Glutamatergic neuron (in vitro differentiated cells): ENCODE results near the gene CEP70. TPM values are rescaled to one million over a fixed set of nuclear protein-coding genes. Genes with fewer than 3 reads are reported as not detected.
"Not testable (repeated sequence)": the region's sequence is repeated elsewhere in the genome, so short reads cannot be mapped to it uniquely, and the experiment has no call there.

Experiments used
- DNase-seq: peaks from one replicate; pipeline ENCODE4 v3.0.0; 2022
- H3K27ac Mint-ChIP-seq: one replicate; pipeline ENCODE4 v1.8.0; 2020; ENCODE audit warnings: mild to moderate bottlenecking, mixed read lengths, inconsistent platforms; ENCODE audit not compliant: unreplicated experiment
- H3K27me3 Mint-ChIP-seq: one replicate; pipeline ENCODE4 v1.8.0; 2020; ENCODE audit warnings: mild to moderate bottlenecking, moderate library complexity, mixed read lengths, inconsistent platforms; ENCODE audit not compliant: unreplicated experiment
- H3K36me3 Mint-ChIP-seq: one replicate; pipeline ENCODE4 v1.8.0; 2020; ENCODE audit warnings: mild to moderate bottlenecking, mixed read lengths, inconsistent platforms; ENCODE audit not compliant: unreplicated experiment
- H3K4me1 Mint-ChIP-seq: one replicate; pipeline ENCODE4 v1.8.0; 2020; ENCODE audit warnings: mild to moderate bottlenecking, low read depth, mixed read lengths, inconsistent platforms; ENCODE audit not compliant: unreplicated experiment
- H3K4me3 Mint-ChIP-seq: one replicate; pipeline ENCODE4 v1.8.0; 2020; ENCODE audit warnings: mild to moderate bottlenecking, mixed read lengths, inconsistent platforms; ENCODE audit not compliant: unreplicated experiment
- H3K9me3 Mint-ChIP-seq: one replicate; pipeline ENCODE4 v1.8.0; 2020; ENCODE audit warnings: mild to moderate bottlenecking, moderate library complexity, mixed read lengths, inconsistent platforms; ENCODE audit not compliant: unreplicated experiment
- total RNA-seq: library from RNA; stranded (reverse); fragmentation: NEBNext Ultra II Directional; extraction: Animal tissue kit (Norgen Biotek cat#: 25700); gene quantifications from one replicate; pipeline ENCODE4 v1.2.1, GENCODE V29; 2021; ENCODE audit not compliant: unreplicated experiment
- TF ChIP-seq, protein P1 (sequence below): fragments of 200-600 bp; sonication (generic); IDR thresholded peaks from one replicate; pipeline ENCODE4 v1.5.0; 2021; ENCODE audit not compliant: partially characterized antibody, unreplicated experiment

Gene CEP70
- total RNA-seq, 1 donor from 2014 or later, result 15.7 TPM

GRCh38 chr3:138609898-138610266, 15.8 kb upstream of the CEP70 start:
- Mint-ChIP-seq H3K27ac (no peak overlapping the region), H3K36me3 (peaks cover 4% of the 10 kb centered on the region), H3K27me3 (peaks cover 9% of the 10 kb centered on the region), H3K4me1 (peaks cover 13% of the 10 kb centered on the region), H3K4me3 (peak overlapping the region; percentile 90), H3K9me3 (peaks cover 9% of the 10 kb centered on the region)
- DNase-seq, result no peak
- TF ChIP-seq, protein P1, sequence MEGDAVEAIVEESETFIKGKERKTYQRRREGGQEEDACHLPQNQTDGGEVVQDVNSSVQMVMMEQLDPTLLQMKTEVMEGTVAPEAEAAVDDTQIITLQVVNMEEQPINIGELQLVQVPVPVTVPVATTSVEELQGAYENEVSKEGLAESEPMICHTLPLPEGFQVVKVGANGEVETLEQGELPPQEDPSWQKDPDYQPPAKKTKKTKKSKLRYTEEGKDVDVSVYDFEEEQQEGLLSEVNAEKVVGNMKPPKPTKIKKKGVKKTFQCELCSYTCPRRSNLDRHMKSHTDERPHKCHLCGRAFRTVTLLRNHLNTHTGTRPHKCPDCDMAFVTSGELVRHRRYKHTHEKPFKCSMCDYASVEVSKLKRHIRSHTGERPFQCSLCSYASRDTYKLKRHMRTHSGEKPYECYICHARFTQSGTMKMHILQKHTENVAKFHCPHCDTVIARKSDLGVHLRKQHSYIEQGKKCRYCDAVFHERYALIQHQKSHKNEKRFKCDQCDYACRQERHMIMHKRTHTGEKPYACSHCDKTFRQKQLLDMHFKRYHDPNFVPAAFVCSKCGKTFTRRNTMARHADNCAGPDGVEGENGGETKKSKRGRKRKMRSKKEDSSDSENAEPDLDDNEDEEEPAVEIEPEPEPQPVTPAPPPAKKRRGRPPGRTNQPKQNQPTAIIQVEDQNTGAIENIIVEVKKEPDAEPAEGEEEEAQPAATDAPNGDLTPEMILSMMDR, result no peak

GRCh38 chr3:138608322-138609135, 14.5 kb upstream of the CEP70 start, which contains the start of gene FAIM:
Gene FAIM (plus strand): TSS chr3:138608771. CDS start chr3:138619727, 10,956 bp downstream.
- peaks cover 13% of the 10 kb centered on the region for H3K4me1 Mint-ChIP-seq

GRCh38 chr3:138604106-138604595, 10.1 kb upstream of the CEP70 start:
- not testable (repeated sequence) for H3K27me3 Mint-ChIP-seq, H3K9me3 Mint-ChIP-seq, DNase-seq, H3K4me3 Mint-ChIP-seq, H3K4me1 Mint-ChIP-seq, H3K27ac Mint-ChIP-seq
- H3K36me3 Mint-ChIP-seq, result peaks cover 16% of the 10 kb centered on the region

More at GRCh38 chr3:138608322-138609135, 14.5 kb upstream of the CEP70 start, which contains the start of gene FAIM:
- Mint-ChIP-seq H3K9me3 (peaks cover 9% of the 10 kb centered on the region), H3K4me3 (peak within 1 kb of the TSS; percentile 90), H3K36me3 (peaks cover 9% of the 10 kb centered on the region), H3K27me3 (peaks cover 9% of the 10 kb centered on the region), H3K27ac (peak within 1 kb of the TSS; percentile 90)
- TF ChIP-seq, protein P1, result no peak
- DNase-seq, result peak; percentile 84

- not testable (repeated sequence) for H3K4me3 Mint-ChIP-seq, H3K9me3 Mint-ChIP-seq, H3K4me1 Mint-ChIP-seq, H3K27me3 Mint-ChIP-seq, H3K27ac Mint-ChIP-seq, DNase-seq
- peaks cover 12% of the 10 kb centered on the region for H3K36me3 Mint-ChIP-seq
These were observed 7.6 kb upstream of the CEP70 start for GRCh38 chr3:138601661-138602060.

DNA sequence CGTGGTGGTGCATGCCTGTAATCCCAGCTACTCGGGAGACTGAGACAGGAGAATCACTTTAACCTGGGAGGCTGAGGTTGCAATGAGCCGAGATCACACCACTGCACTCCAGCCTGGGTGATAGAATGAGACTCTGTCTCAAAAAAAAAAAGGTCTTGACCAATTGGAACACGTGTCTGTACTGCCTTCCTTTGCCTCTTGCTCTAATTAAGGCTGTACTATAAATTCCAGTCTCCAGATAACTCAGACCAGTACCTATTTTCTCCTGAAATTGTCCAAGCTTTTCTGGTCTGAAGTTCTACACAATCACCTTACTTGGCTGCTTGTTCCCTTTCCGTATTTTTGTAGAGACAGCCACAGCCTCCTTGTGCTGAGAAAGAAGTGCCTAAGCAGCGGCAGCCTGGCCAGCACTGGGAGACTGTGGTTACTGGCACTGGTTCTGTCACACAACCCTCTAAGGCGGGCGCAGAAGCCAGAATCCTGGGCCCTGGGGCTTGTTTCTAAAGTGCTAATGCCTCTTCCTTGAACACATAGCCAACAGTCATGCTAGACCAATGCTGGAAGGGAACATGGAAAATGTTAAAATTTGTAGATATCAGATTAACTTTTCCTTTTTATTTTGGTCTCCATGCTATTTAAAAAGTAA, 6.2 kb upstream of the CEP70 start:
- Mint-ChIP-seq H3K9me3 (peaks cover 2% of the 10 kb centered on the region), H3K4me3 (no peak overlapping the region), H3K27ac (no peak overlapping the region), H3K36me3 (peaks cover 11% of the 10 kb centered on the region), H3K4me1 (no peaks in the 10 kb centered on the region), H3K27me3 (no peaks in the 10 kb centered on the region)
- TF ChIP-seq, protein P1, result no peak
- no peak for DNase-seq
